OCI-LY1 (cell line): Measurements from ENCODE around the gene ARFGAP3.

Experiments
- CTCF ChIP-seq: fragments of 200-600 bp; sonication (generic), shearing (Covaris generic); IDR thresholded peaks from 2 replicates; pipeline ENCODE4 v1.5.1; 2017; ENCODE audit warnings: mild to moderate bottlenecking, antibody characterized with exemption, low read length, moderate library complexity, mixed read lengths
- EZH2 ChIP-seq: fragments of 200-600 bp; sonication (generic), shearing (Covaris generic); IDR thresholded peaks from 2 replicates; pipeline ENCODE4 v1.8.0; 2017; ENCODE audit warnings: borderline replicate concordance, mixed run types, mild to moderate bottlenecking, antibody characterized with exemption, low read length, moderate library complexity, mixed read lengths

DNA sequence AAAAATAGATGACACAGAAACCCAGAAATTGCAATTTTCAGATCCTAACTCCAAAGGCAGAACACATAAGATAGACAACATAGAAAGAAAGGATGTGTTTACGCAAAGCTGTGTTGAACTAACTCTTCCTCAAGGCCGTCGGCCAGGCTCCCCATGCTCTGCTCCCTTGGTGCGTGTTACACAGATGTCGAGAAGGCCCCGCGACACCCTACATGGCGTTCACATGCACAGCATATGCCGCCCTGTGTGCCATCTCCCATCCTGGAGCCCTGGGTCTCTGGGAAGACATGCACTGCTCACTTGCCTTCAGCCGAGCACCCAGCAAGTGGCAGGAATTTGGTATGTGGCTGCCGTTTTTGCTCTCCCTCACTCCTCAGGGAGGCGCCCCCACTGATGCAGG is 47.0 kb upstream of the ARFGAP3 start:
- TF ChIP-seq EZH2 (no peak), CTCF (no peak)
